ENCODE measurements around the gene FRMPD2. TPM values are rescaled to one million over a fixed set of nuclear protein-coding genes. Genes with fewer than 3 reads are reported as not detected.
A peak's percentile ranks its signal among the peaks of the same experiment; 100 is the strongest.

FRMPD2 gene
- polyA plus RNA-seq, 1 of the 3 experiments (the other 2 are of a cell fraction), result 0.02 TPM

- peak overlapping the region; percentile 73 to 87 for H3K27ac ChIP-seq (ENCODE audit: low read depth in 2 of 2, low read length in 1 of 2)
Measured at GRCh38 chr10:48307711-48308018, 33.2 kb upstream of the FRMPD2 start.

GRCh38 chr10:48306870-48307710 is 32.6 kb upstream of the FRMPD2 start:
- Histone ChIP-seq H2AFZ (ENCODE audit: low read depth) (0 out of 2 replicates have a peak overlapping the region, but pooled peaks have one; percentile 4), H3K9ac (peak overlapping the region; percentile 92), H4K20me1 (ENCODE audit: insufficient read depth) (peaks cover 47% of the 10 kb centered on the region), H3F3A (replicated peaks; ENCODE audit: insufficient read depth) (peaks cover 24% of the 10 kb centered on the region), H3K4me3 (ENCODE audit: low read depth in 2 of 2, low read length in 1 of 2) (peak overlapping the region; percentile 92 to 94), H3K4me2 (peak overlapping the region; percentile 83), H3K9me3 (no peaks in the 10 kb centered on the region), H3K79me2 (ENCODE audit: insufficient read depth) (peaks cover 52% of the 10 kb centered on the region), H3K36me3 (replicated peaks in 1 of 2; ENCODE audit: control insufficient read depth in 1 of 2, insufficient read depth in 2 of 2, low read length in 1 of 2) (peaks cover 0 to 7% of the 10 kb centered on the region in 2 experiments), H3K27ac (ENCODE audit: low read depth in 2 of 2, low read length in 1 of 2) (peak overlapping the region; percentile 73 to 87), H3K4me1 (ENCODE audit: control insufficient read depth in 1 of 2, insufficient read depth in 2 of 2, low read depth in 1 of 2, low read length in 1 of 2) (peaks cover 8 to 18% of the 10 kb centered on the region in 2 experiments; a peak in 3 of 4 replicates), H3K9me2 (no peaks in the 10 kb centered on the region), H3K27me3 (ENCODE audit: insufficient read depth) (no peaks in the 10 kb centered on the region)
- DNase-seq, result peak; percentile 93
- no peak for TF ChIP-seq FOSL2 (IDR thresholded peaks at IDR 0.05; ENCODE audit: borderline replicate concordance, low read depth)
- TF ChIP-seq USF1 (IDR thresholded peaks at IDR 0.05; ENCODE audit: borderline replicate concordance, low read depth), result no peak
- TF ChIP-seq EZH2phosphoT487 (IDR thresholded peaks at IDR 0.05; ENCODE audit: borderline replicate concordance, low read depth), result no peak
- TF ChIP-seq FOXJ3 (CRISPR knock-in tag; IDR thresholded peaks at IDR 0.05), result no peak
- no peak for TF ChIP-seq EP300 (IDR thresholded peaks at IDR 0.05; ENCODE audit: borderline replicate concordance in 1 of 2, low read depth in 1 of 2, low read length in 1 of 2)
- TF ChIP-seq TCF12 (IDR thresholded peaks at IDR 0.05), result no peak
- TF ChIP-seq FOXM1 (IDR thresholded peaks at IDR 0.05; ENCODE audit: low read depth), result no peak
- no peak for TF ChIP-seq CTCF (IDR thresholded peaks at IDR 0.05)
- TF ChIP-seq USF2 (IDR thresholded peaks at IDR 0.05; ENCODE audit: borderline replicate concordance, low read depth, low read length), result no peak
- no peak for TF ChIP-seq NFIC (IDR thresholded peaks at IDR 0.05; ENCODE audit: borderline replicate concordance)
- ChIA-PET POLR2A (no interaction called here), CTCF (interaction anchor here (0.9 to 1.2 kb wide), 3 partner anchors 12 to 244 kb away, joined by 3 to 4 read pairs (median 4); no protein-coding TSS in a partner anchor)
- WGBS (ENCODE audit: low lambda C conversion rate), result 2% methylated on average over 31 of the region's 70 CpGs

More at GRCh38 chr10:48307711-48308018, 33.2 kb upstream of the FRMPD2 start:
- CTCF ChIA-PET, result interaction anchor here (0.9 to 1.5 kb wide), 4 partner anchors 12 to 244 kb away, joined by 3 to 5 read pairs (median 4); no protein-coding TSS in a partner anchor
- WGBS (ENCODE audit: low lambda C conversion rate), result 11% methylated on average over 3 of the region's 3 CpGs
- peaks cover 24% of the 10 kb centered on the region for H3F3A ChIP-seq (replicated peaks; ENCODE audit: insufficient read depth)
- POLR2A ChIA-PET, result no interaction called here
- H3K36me3 ChIP-seq (replicated peaks in 1 of 2; ENCODE audit: control insufficient read depth in 1 of 2, insufficient read depth in 2 of 2, low read length in 1 of 2), result peaks cover 0 to 7% of the 10 kb centered on the region in 2 experiments
- H3K9me3 ChIP-seq, result no peaks in the 10 kb centered on the region
- H3K4me3 ChIP-seq (ENCODE audit: low read depth in 2 of 2, low read length in 1 of 2), result peak overlapping the region; percentile 92 to 94
- no peak for DNase-seq
- H3K79me2 ChIP-seq (ENCODE audit: insufficient read depth), result peaks cover 58% of the 10 kb centered on the region
- no peak for TF ChIP-seq YY1 (IDR thresholded peaks at IDR 0.05; ENCODE audit: low read depth)
- TF ChIP-seq RXRA (IDR thresholded peaks at IDR 0.05; ENCODE audit: borderline replicate concordance, low read depth), result no peak
- TF ChIP-seq TAF1 (IDR thresholded peaks at IDR 0.05; ENCODE audit: borderline replicate concordance, low read depth, low read length), result no peak
- H4K20me1 ChIP-seq (ENCODE audit: insufficient read depth), result peaks cover 52% of the 10 kb centered on the region
- H3K4me2 ChIP-seq, result peak overlapping the region; percentile 83
- H3K27me3 ChIP-seq (ENCODE audit: insufficient read depth), result no peaks in the 10 kb centered on the region
- H2AFZ ChIP-seq (ENCODE audit: low read depth), result 0 out of 2 replicates have a peak overlapping the region, but pooled peaks have one; percentile 4
- peaks cover 8 to 18% of the 10 kb centered on the region in 2 experiments; a peak in 3 of 4 replicates for H3K4me1 ChIP-seq (ENCODE audit: control insufficient read depth in 1 of 2, insufficient read depth in 2 of 2, low read depth in 1 of 2, low read length in 1 of 2)
- peak overlapping the region; percentile 92 for H3K9ac ChIP-seq
- H3K9me2 ChIP-seq, result no peaks in the 10 kb centered on the region
